ENCODE results near the gene NCOA7. TPM values are rescaled to one million over a fixed set of nuclear protein-coding genes. Genes with fewer than 3 reads are reported as not detected.
"Not testable (repeated sequence)": the region's sequence is repeated elsewhere in the genome, so short reads cannot be mapped to it uniquely, and the experiment has no call there.

NCOA7 gene
- total RNA-seq, 1 experiment from 2014 or later, result 14.4 TPM

- Mint-ChIP-seq H3K27me3 (ENCODE audit: low read depth) (no peaks in the 10 kb centered on the region; the same call in 1 of the 2 replicates), H3K9me3 (peaks cover 16% of the 10 kb centered on the region), H3K27ac (no peak overlapping the region), H3K4me3 (no peak overlapping the region), H3K36me3 (peaks cover 7% of the 10 kb centered on the region), H3K4me1 (peaks cover 17% of the 10 kb centered on the region)
- ATAC-seq (no peak), DNase-seq (ENCODE audit: low spot score) (no peak)
- ChIA-PET POLR2A (no interaction called here), CTCF (interaction anchor here (0.5 kb wide), 1 partner anchor 165 kb away, joined by 3 read pairs; no protein-coding TSS in a partner anchor)
- TF ChIP-seq RELA (CRISPR knock-in tag; IDR thresholded peaks at IDR 0.05; ENCODE audit: borderline replicate concordance) (no peak), AFF4 (CRISPR knock-in tag; IDR thresholded peaks at IDR 0.05; ENCODE audit: borderline replicate concordance) (no peak), JAZF1 (CRISPR knock-in tag; IDR thresholded peaks at IDR 0.05) (no peak), ZNF232 (CRISPR knock-in tag; IDR thresholded peaks at IDR 0.05) (no peak), CTCF (IDR thresholded peaks at IDR 0.05) (no peak), SMAD4 (CRISPR knock-in tag; IDR thresholded peaks at IDR 0.05) (no peak), ZNF317 (CRISPR knock-in tag; IDR thresholded peaks at IDR 0.05; ENCODE audit: borderline replicate concordance, low read depth) (no peak), CDX4 (CRISPR knock-in tag; IDR thresholded peaks at IDR 0.05; ENCODE audit: borderline replicate concordance) (no peak), ZBTB43 (CRISPR knock-in tag; IDR thresholded peaks at IDR 0.05) (no peak), GRHL2 (CRISPR knock-in tag; IDR thresholded peaks at IDR 0.05; ENCODE audit: insufficient replicate concordance, severe bottlenecking) (no peak)
These were observed 17.1 kb upstream of the NCOA7 start for GRCh38 chr6:125773387-125774341.

GRCh38 chr6:125776107-125776826 is 14.5 kb upstream of the NCOA7 start:
- ATAC-seq; DNase-seq (ENCODE audit: low spot score); POLR2A ChIA-PET; H3K36me3 Mint-ChIP-seq; H3K4me3 Mint-ChIP-seq; H3K27ac Mint-ChIP-seq; H3K27me3 Mint-ChIP-seq (ENCODE audit: low read depth): not testable (repeated sequence)
- CTCF ChIA-PET, result interaction anchor here (0.7 kb wide), 1 partner anchor 461 kb away, joined by 3 read pairs; no protein-coding TSS in a partner anchor
- H3K4me1 Mint-ChIP-seq, result peaks cover 14% of the 10 kb centered on the region
- H3K9me3 Mint-ChIP-seq, result peaks cover 12% of the 10 kb centered on the region
